IPS-15b (cell line): ENCODE data around the gene EPAS1.

Experiments
- H3K27me3 ChIP-seq: one replicate; pipeline ENCODE4 v1.6.1; 2013; ENCODE audit warnings: low read length; ENCODE audit not compliant: control insufficient read depth, insufficient read depth
- H3K36me3 ChIP-seq: one replicate; pipeline ENCODE4 v1.6.1; 2013; ENCODE audit warnings: low read length; ENCODE audit not compliant: control insufficient read depth, insufficient read depth
- H3K4me1 ChIP-seq: one replicate; pipeline ENCODE4 v1.6.1; 2013; ENCODE audit warnings: mild to moderate bottlenecking, low read length; ENCODE audit not compliant: control insufficient read depth, insufficient read depth
- H3K4me3 ChIP-seq: one replicate; pipeline ENCODE4 v1.5.1; 2013; ENCODE audit warnings: low read depth, low read length
- H3K9ac ChIP-seq: one replicate; pipeline ENCODE4 v1.6.1; 2013; ENCODE audit warnings: low read depth, mild to moderate bottlenecking, low read length
- H3K9me3 ChIP-seq: one replicate; pipeline ENCODE4 v1.6.1; 2013; ENCODE audit warnings: mild to moderate bottlenecking, low read length; ENCODE audit not compliant: control insufficient read depth, insufficient read depth

Gene EPAS1

GRCh38 chr2:46366668-46367052 lies 69.5 kb downstream of the EPAS1 start:
- H3K9ac ChIP-seq = no peak overlapping the region
- H3K36me3 ChIP-seq = no peaks in the 10 kb centered on the region
- no peaks in the 10 kb centered on the region for H3K4me1 ChIP-seq
- no peaks in the 10 kb centered on the region for H3K27me3 ChIP-seq
- peaks cover 3% of the 10 kb centered on the region for H3K9me3 ChIP-seq
- no peak overlapping the region for H3K4me3 ChIP-seq

DNA sequence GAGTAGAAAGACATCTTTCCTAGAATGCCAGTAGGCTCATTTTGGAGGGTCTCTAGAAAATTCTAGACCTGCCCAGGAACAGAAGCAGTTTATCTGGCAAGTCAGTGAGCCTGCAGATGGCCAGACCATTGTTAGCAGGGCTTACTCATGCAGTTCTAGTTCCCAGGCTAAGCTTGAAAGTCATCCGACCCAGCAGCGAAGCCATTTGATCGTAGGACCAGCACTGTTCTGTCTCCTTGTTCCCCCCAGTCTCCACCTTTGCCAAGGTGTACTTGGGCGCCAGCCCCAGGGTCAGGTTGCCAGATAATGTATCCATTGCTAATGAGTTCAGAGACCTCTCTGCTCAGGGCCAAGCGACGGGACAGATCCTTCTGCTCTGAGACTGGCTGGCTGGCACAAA lies 70.1 kb downstream of the EPAS1 start:
- H3K9me3 ChIP-seq = peaks cover 3% of the 10 kb centered on the region
- no peak overlapping the region for H3K9ac ChIP-seq
- no peaks in the 10 kb centered on the region for H3K36me3 ChIP-seq

GRCh38 chr2:46368401-46368800 lies 71.2 kb downstream of the EPAS1 start:
- no peaks in the 10 kb centered on the region for H3K27me3 ChIP-seq
- no peak overlapping the region for H3K4me3 ChIP-seq
- H3K9ac ChIP-seq = no peak overlapping the region
- no peaks in the 10 kb centered on the region for H3K36me3 ChIP-seq
- peaks cover 3% of the 10 kb centered on the region for H3K9me3 ChIP-seq
- H3K4me1 ChIP-seq = no peaks in the 10 kb centered on the region

More for the DNA sequence above, 70.1 kb downstream of the EPAS1 start:
- Histone ChIP-seq H3K4me3 (no peak overlapping the region), H3K27me3 (no peaks in the 10 kb centered on the region), H3K4me1 (no peaks in the 10 kb centered on the region)

GRCh38 chr2:46369783-46370182 lies 72.6 kb downstream of the EPAS1 start:
- no peaks in the 10 kb centered on the region for H3K9me3 ChIP-seq
- no peaks in the 10 kb centered on the region for H3K36me3 ChIP-seq
- H3K4me3 ChIP-seq = no peak overlapping the region
- H3K27me3 ChIP-seq = no peaks in the 10 kb centered on the region
- H3K9ac ChIP-seq = no peak overlapping the region
- H3K4me1 ChIP-seq = no peaks in the 10 kb centered on the region

GRCh38 chr2:46371854-46372253 lies 74.6 kb downstream of the EPAS1 start:
- no peaks in the 10 kb centered on the region for H3K27me3 ChIP-seq
- H3K9ac ChIP-seq = no peak overlapping the region
- no peaks in the 10 kb centered on the region for H3K4me1 ChIP-seq
- no peaks in the 10 kb centered on the region for H3K9me3 ChIP-seq
- H3K4me3 ChIP-seq = no peak overlapping the region
- H3K36me3 ChIP-seq = no peaks in the 10 kb centered on the region

DNA sequence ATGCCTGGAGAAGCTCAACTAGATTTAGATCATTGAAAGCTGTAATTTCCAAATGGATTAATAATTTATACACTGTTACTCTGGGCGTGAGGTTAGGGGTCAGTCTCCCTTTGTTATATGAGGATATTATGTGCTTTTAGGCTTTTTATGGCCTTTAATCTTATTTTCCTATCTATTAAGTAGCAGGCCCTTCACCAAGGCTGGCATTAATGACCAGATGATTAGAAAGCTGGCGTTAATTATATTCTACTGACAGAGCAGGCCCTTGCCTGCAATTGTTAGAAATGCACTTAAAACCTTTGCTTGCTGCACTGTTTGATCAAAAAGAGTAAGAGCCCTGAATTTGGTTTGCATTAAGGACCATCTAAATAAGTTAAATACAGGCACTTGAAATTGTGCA lies 75.3 kb downstream of the EPAS1 start:
- no peaks in the 10 kb centered on the region for H3K9me3 ChIP-seq
- no peaks in the 10 kb centered on the region for H3K27me3 ChIP-seq
- no peaks in the 10 kb centered on the region for H3K4me1 ChIP-seq
- no peaks in the 10 kb centered on the region for H3K36me3 ChIP-seq
- H3K4me3 ChIP-seq = no peak overlapping the region
- H3K9ac ChIP-seq = no peak overlapping the region

GRCh38 chr2:46373238-46373637 lies 76.0 kb downstream of the EPAS1 start:
- Histone ChIP-seq H3K9ac (no peak overlapping the region), H3K4me3 (no peak overlapping the region), H3K27me3 (no peaks in the 10 kb centered on the region), H3K36me3 (no peaks in the 10 kb centered on the region), H3K9me3 (no peaks in the 10 kb centered on the region), H3K4me1 (no peaks in the 10 kb centered on the region)

DNA sequence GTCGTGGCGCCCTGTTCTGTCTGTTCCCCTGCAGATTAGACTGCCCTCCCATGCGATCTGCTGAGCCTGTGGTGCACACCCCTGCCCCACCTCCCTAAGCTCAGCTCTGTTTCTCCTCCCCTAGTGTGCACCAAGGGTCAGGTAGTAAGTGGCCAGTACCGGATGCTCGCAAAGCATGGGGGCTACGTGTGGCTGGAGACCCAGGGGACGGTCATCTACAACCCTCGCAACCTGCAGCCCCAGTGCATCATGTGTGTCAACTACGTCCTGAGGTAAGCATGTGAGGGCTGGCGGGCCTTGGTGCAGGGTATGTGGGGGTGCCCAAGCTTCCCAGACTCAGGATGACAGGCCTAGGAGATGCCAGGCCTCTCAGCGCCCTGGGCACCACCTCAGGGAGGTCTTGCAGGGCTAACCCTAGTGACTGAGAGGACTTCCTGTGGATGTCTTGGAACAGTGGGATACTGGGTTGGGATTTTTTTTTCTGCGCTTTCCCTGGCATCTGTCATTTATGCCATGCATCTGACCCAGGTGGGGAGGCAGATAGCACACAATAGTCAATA lies 78.4 kb downstream of the EPAS1 start:
- Histone ChIP-seq H3K4me1 (no peaks in the 10 kb centered on the region), H3K36me3 (no peaks in the 10 kb centered on the region), H3K4me3 (no peak overlapping the region), H3K9me3 (no peaks in the 10 kb centered on the region), H3K9ac (no peak overlapping the region), H3K27me3 (no peaks in the 10 kb centered on the region)

- no peaks in the 10 kb centered on the region for H3K36me3 ChIP-seq
- H3K4me3 ChIP-seq = no peak overlapping the region
- H3K4me1 ChIP-seq = no peaks in the 10 kb centered on the region
These were observed 79.4 kb downstream of the EPAS1 start for GRCh38 chr2:46376586-46376985.

GRCh38 chr2:46377101-46377581 lies 79.9 kb downstream of the EPAS1 start:
- Histone ChIP-seq H3K4me3 (no peak overlapping the region), H3K36me3 (no peaks in the 10 kb centered on the region), H3K9ac (no peak overlapping the region), H3K27me3 (no peaks in the 10 kb centered on the region), H3K9me3 (no peaks in the 10 kb centered on the region), H3K4me1 (no peaks in the 10 kb centered on the region)

More at GRCh38 chr2:46376586-46376985, 79.4 kb downstream of the EPAS1 start:
- H3K27me3 ChIP-seq = no peaks in the 10 kb centered on the region
- H3K9me3 ChIP-seq = no peaks in the 10 kb centered on the region
- H3K9ac ChIP-seq = no peak overlapping the region

GRCh38 chr2:46377666-46378560 lies 80.7 kb downstream of the EPAS1 start:
- no peak overlapping the region for H3K9ac ChIP-seq

GRCh38 chr2:46378616-46379015 lies 81.4 kb downstream of the EPAS1 start:
- Histone ChIP-seq H3K4me1 (no peaks in the 10 kb centered on the region), H3K36me3 (no peaks in the 10 kb centered on the region), H3K4me3 (no peak overlapping the region), H3K27me3 (no peaks in the 10 kb centered on the region), H3K9ac (no peak overlapping the region), H3K9me3 (no peaks in the 10 kb centered on the region)

More at GRCh38 chr2:46377666-46378560, 80.7 kb downstream of the EPAS1 start:
- H3K36me3 ChIP-seq = no peaks in the 10 kb centered on the region
- no peaks in the 10 kb centered on the region for H3K4me1 ChIP-seq
- no peaks in the 10 kb centered on the region for H3K9me3 ChIP-seq
- no peaks in the 10 kb centered on the region for H3K27me3 ChIP-seq
- no peak overlapping the region for H3K4me3 ChIP-seq
